Small intestine (tissue), 7 donors: ENCODE data around the gene ZNRF2. TPM values are rescaled to one million over a fixed set of nuclear protein-coding genes. Genes with fewer than 3 reads are reported as not detected.

ENCODE experiments used
- DNase-seq, 2 donors: peaks; one replicate each; pipeline versions ENCODE4 v3.0.0 to v3.0.0-alpha.2; 2013
- FAIRE-seq: peaks from 2 replicates; lab custom pipeline; 2012; peaks lifted over from hg19 to GRCh38; lab: Jason Lieb, UNC
- H3K27ac ChIP-seq, 3 donors: one replicate each; pipeline ENCODE4 v1.5.1; 2013; ENCODE audit warnings: low read length in 2 of 3, mild to moderate bottlenecking in 2 of 3, control low read depth in 1 of 3, inconsistent platforms in 1 of 3, low read depth in 1 of 3, moderate library complexity in 1 of 3
- H3K27me3 ChIP-seq, 3 donors: one replicate each; pipeline ENCODE4 v1.6.1; 2013; ENCODE audit warnings: low read length in 3 of 3, inconsistent platforms in 1 of 3; ENCODE audit not compliant: control insufficient read depth in 3 of 3, insufficient read depth in 3 of 3
- H3K36me3 ChIP-seq, 3 donors: one replicate each; pipeline ENCODE4 v1.6.1; 2013; ENCODE audit warnings: low read length in 3 of 3, inconsistent platforms in 1 of 3, low read depth in 1 of 3, mild to moderate bottlenecking in 1 of 3, moderate library complexity in 1 of 3; ENCODE audit not compliant: control insufficient read depth in 3 of 3, insufficient read depth in 2 of 3
- H3K4me1 ChIP-seq, 3 donors: one replicate each; pipeline ENCODE4 v1.6.1; 2013; ENCODE audit warnings: low read length in 2 of 3, inconsistent platforms in 1 of 3, low read depth in 1 of 3, mild to moderate bottlenecking in 1 of 3, moderate library complexity in 1 of 3; ENCODE audit not compliant: control insufficient read depth in 3 of 3, insufficient read depth in 2 of 3
- H3K4me3 ChIP-seq, 3 donors: one replicate each; pipeline ENCODE4 v1.5.1; 2013; ENCODE audit warnings: low read length in 3 of 3, control low read depth in 1 of 3, inconsistent platforms in 1 of 3, low read depth in 1 of 3, mild to moderate bottlenecking in 1 of 3, moderate library complexity in 1 of 3
- H3K9me3 ChIP-seq, 2 donors: one replicate each; pipeline ENCODE4 v1.6.1; 2013; ENCODE audit warnings: low read depth in 1 of 2, low read length in 1 of 2; ENCODE audit not compliant: control insufficient read depth in 2 of 2, insufficient read depth in 1 of 2
- WGBS, 3 donors: extraction: QIAGEN DNeasy Blood & Tissue Kit; methylation state at CpG; one replicate each; pipeline ENCODE4 v1.1.7; 2013; 5-methylcytosine and 5-hydroxymethylcytosine counted together
- polyA plus RNA-seq, 4 donors: library from polyadenylated mRNA; stranded (reverse) in 3 of 4; unstranded in 1 of 4; fragments of 200-250 nt in 3 of 4; fragments of 120-200 nt in 1 of 4; gene quantifications; one replicate each; pipeline versions ENCODE4 v1.2.1 to v1.2.3, GENCODE V29; 2013
- donor health status: healthy with polysubstance abuse.
- donor health status: control.
- donor health status: control.
- donor health status: Bipolar disorder and iron deficiency.
- donor health status: healthy.

Gene ZNRF2
- polyA plus RNA-seq, 4 donors = 8.9 to 19.9 (median 16.0) TPM

DNA sequence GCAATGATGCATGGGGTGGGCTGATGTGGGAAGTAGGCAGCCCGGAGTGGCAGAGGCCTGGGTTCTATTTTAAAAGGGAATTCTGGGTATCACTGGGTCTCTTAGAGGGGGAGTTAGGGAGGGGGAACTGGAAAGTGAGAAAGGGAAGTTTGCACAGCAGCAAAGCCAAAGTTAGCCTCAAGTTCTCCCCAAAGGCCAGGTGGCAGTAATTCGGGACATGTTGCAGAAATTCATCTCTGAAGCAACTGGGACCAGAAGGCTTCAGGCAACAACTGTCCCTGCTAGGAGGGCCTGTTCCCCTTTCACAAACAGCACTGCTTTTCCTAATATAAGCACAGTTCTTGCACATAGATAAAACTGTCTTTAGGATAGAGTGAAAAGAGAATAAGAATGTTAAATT lies 126.8 kb downstream of the ZNRF2 start:
- 80 to 89% (median 81%) methylated on average over 2 of the region's 2 CpGs for WGBS, 3 donors
- Histone ChIP-seq H3K27me3 (no peaks in the 10 kb centered on the region), H3K36me3 (peaks cover 0 to 5% (median 0%) of the 10 kb centered on the region in 3 donors), H3K27ac (no peak overlapping the region), H3K4me1 (no peaks in the 10 kb centered on the region), H3K4me3 (no peak overlapping the region), H3K9me3 (peaks cover 0 to 7% of the 10 kb centered on the region in 2 donors)
- FAIRE-seq (no peak), DNase-seq (no peak)

DNA sequence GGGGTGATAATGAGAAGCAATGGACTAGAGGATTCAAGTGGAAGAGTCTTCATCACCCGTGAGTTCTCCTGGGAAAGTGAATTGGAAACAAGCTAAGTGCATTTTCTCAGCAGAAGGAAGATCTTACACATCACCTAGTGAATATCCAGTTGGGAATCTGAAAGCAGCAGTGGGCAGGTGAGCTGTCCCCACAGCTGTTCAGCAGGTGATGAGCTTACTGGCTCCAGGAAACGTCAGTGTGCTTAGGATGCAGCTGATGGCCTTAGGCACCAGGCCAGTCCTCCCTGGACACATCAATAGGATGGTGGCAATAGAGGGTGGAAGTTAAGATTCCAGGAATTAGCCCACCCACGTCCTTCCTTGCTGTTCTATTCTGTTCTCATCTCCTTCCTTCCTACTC lies 127.5 kb downstream of the ZNRF2 start:
- DNase-seq = no peak
- 55 to 81% (median 72%) methylated on average over 3 of the region's 3 CpGs for WGBS, 3 donors
- Histone ChIP-seq H3K4me3 (no peak overlapping the region), H3K27ac (no peak overlapping the region), H3K4me1 (no peaks in the 10 kb centered on the region), H3K27me3 (no peaks in the 10 kb centered on the region), H3K36me3 (peaks cover 0 to 5% (median 0%) of the 10 kb centered on the region in 3 donors), H3K9me3 (peaks cover 0 to 7% of the 10 kb centered on the region in 2 donors)
- FAIRE-seq = no peak

DNA sequence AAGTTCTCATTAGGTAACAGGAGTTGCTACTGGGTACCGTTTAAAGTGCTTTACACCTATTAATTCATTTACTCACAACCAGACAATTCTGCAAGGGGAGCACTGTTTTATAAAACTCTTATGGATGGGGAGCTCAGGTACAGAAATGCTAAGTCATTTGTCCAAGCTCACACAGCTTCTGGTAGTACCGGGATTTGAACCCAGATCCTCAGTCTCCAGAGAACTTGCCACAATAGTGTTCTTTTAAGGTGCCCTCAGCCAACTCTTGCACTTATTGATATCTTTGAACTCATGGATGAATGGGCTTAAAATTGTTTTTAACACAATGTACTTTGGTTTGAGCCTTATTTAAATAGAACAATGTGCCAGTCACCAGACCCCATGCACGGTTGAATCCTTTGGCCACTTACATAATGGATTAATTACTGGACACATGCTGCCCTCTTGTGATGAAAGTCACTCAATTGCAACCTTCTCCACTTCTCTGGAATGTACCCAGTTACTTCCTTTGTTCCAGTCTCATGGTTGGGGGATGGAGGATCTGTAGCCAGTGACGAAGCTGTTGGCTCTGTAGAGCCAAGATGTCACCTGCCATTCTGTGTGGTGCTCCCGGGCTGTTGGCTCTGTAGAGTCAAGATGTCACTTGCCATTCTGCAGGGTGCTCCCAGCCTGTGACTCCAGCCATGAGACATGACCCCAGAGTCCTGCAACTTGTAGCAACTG lies 128.5 kb downstream of the ZNRF2 start:
- 61 to 67% (median 63%) methylated on average over 5 of the region's 5 CpGs for WGBS, 3 donors
- peaks cover 0 to 5% (median 0%) of the 10 kb centered on the region in 3 donors for H3K36me3 ChIP-seq
- DNase-seq (peak; percentile 69 to 74), FAIRE-seq (no peak)
- H3K9me3 ChIP-seq = peaks cover 0 to 7% of the 10 kb centered on the region in 2 donors
- H3K27me3 ChIP-seq = no peaks in the 10 kb centered on the region
- H3K4me1 ChIP-seq = no peaks in the 10 kb centered on the region
- no peak overlapping the region for H3K4me3 ChIP-seq
- H3K27ac ChIP-seq = no peak overlapping the region

DNA sequence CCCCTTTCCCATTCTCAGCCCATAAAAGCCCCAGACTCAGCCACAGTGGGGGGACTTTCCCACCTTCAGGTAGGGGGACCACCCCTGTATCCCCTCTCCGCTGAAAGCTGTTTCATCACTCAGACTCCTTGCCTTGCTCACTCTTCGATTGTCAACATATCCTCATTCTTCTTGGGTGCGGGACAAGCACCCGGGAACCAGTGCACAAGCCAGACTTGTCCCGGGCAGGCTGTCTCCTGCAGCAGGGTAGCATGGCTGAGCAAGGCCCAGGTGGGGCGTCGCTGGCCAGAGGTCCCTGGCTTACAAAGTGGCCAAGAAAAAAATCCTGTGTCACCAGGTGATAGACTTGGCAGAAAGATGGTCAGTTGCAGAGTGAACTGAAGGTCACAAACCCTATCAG lies 129.5 kb downstream of the ZNRF2 start:
- peaks cover 0 to 7% of the 10 kb centered on the region in 2 donors for H3K9me3 ChIP-seq
- H3K27ac ChIP-seq = no peak overlapping the region
- WGBS, 3 donors = 97 to 98% (median 97%) methylated on average over 7 of the region's 7 CpGs
- no peak overlapping the region for H3K4me3 ChIP-seq
- H3K36me3 ChIP-seq = peaks cover 0 to 5% (median 0%) of the 10 kb centered on the region in 3 donors
- FAIRE-seq (no peak), DNase-seq (no peak)
- H3K27me3 ChIP-seq = no peaks in the 10 kb centered on the region
- no peaks in the 10 kb centered on the region for H3K4me1 ChIP-seq

Other genes with a start within 250 kb of the ZNRF2 start
- 10 to 100 TPM in 2 of 4 donors, 1 to 10 TPM in 2; 2.2 to 11.1 (median 7.0) TPM for gene MTURN, start 149.6 kb upstream of the ZNRF2 start, polyA plus RNA-seq
- gene NOD1, start 194.2 kb downstream of the ZNRF2 start, polyA plus RNA-seq = 1 to 10 TPM; 3.4 to 8.9 (median 5.5) TPM
- 100 to 1,000 TPM in 1 of 4 donors, 10 to 100 TPM in 3; 57.3 to 105 (median 70.5) TPM for gene GGCT, start 220.2 kb downstream of the ZNRF2 start, polyA plus RNA-seq